ENCODE data around the gene RNF144B. TPM values are rescaled to one million over a fixed set of nuclear protein-coding genes. Genes with fewer than 3 reads are reported as not detected.

Gene RNF144B
- total and polyA plus RNA-seq, 9 of the 15 experiments (the other 6 are each of a cell fraction or from before 2014, with no cell fraction given): 0.01 TPM; not detected in 8

- H3K79me2 ChIP-seq (ENCODE audit: control insufficient read depth, insufficient read depth, low read length): no peaks in the 10 kb centered on the region
- H3K36me3 ChIP-seq (ENCODE audit: control insufficient read depth, insufficient read depth, low read length): no peaks in the 10 kb centered on the region
- H3K4me2 ChIP-seq (ENCODE audit: insufficient read depth, low read length): no peak overlapping the region
Observed at GRCh38 chr6:18439581-18439980, 52.4 kb downstream of the RNF144B start.

More at GRCh38 chr6:18439581-18439980, 52.4 kb downstream of the RNF144B start:
- Histone ChIP-seq H3K27ac (ENCODE audit: extremely low read depth, low read depth, low read length) (no peak overlapping the region), H3K4me3 (no peak overlapping the region), H3K9me3 (replicated peaks; ENCODE audit: control insufficient read depth, insufficient read depth, low read depth, low read length) (no peaks in the 10 kb centered on the region), H2AFZ (ENCODE audit: low read depth, low read length) (no peak overlapping the region), H3K9ac (ENCODE audit: insufficient read depth in 1 of 2, low read depth in 2 of 2, low read length in 2 of 2) (no peak overlapping the region), H3K9me1 (ENCODE audit: control insufficient read depth, insufficient read depth, low read length) (no peaks in the 10 kb centered on the region), H4K20me1 (replicated peaks; ENCODE audit: control insufficient read depth, insufficient read depth, low read length) (no peaks in the 10 kb centered on the region), H3K4me1 (replicated peaks in 1 of 2; ENCODE audit: control insufficient read depth in 2 of 2, insufficient read depth in 2 of 2, low read length in 2 of 2) (no peaks in the 10 kb centered on the region), H3K27me3 (ENCODE audit: control insufficient read depth in 2 of 2, insufficient read depth in 2 of 2, low read length in 2 of 2) (no peaks in the 10 kb centered on the region)
- intact Hi-C loops (cut with micrococcal nuclease) (no loop called here), in situ Hi-C loops (cut with MboI) (no loop called here)
- BruUV-seq (replicated peaks): no TSS peak
- ChIA-PET POLR2A (no interaction called here), CTCF (ENCODE audit: low intra/inter-chr PET ratio) (no interaction called here)
- no peak for DNase-seq (ENCODE audit: extremely low read depth in 1 of 4, low spot score in 3 of 4)
- ATAC-seq: no peak
- no peak for FAIRE-seq
- TF ChIP-seq HDAC1 (IDR thresholded peaks at IDR 0.05) (no peak), PPARD (CRISPR knock-in tag; IDR thresholded peaks at IDR 0.05) (no peak), ILF3 (IDR thresholded peaks at IDR 0.05; ENCODE audit: borderline replicate concordance) (no peak), SRSF9 (IDR thresholded peaks at IDR 0.05; ENCODE audit: borderline replicate concordance, low read depth, low read length) (no peak), STAG1 (CRISPR knock-in tag; IDR thresholded peaks at IDR 0.05; ENCODE audit: borderline replicate concordance) (no peak), ZBTB17 (CRISPR knock-in tag; IDR thresholded peaks at IDR 0.05) (no peak), TEAD4 (IDR thresholded peaks at IDR 0.05; ENCODE audit: low read length) (no peak), TEAD4 (CRISPR knock-in tag; IDR thresholded peaks at IDR 0.05; ENCODE audit: borderline replicate concordance) (no peak)
- TF ChIP-seq, protein P1, sequence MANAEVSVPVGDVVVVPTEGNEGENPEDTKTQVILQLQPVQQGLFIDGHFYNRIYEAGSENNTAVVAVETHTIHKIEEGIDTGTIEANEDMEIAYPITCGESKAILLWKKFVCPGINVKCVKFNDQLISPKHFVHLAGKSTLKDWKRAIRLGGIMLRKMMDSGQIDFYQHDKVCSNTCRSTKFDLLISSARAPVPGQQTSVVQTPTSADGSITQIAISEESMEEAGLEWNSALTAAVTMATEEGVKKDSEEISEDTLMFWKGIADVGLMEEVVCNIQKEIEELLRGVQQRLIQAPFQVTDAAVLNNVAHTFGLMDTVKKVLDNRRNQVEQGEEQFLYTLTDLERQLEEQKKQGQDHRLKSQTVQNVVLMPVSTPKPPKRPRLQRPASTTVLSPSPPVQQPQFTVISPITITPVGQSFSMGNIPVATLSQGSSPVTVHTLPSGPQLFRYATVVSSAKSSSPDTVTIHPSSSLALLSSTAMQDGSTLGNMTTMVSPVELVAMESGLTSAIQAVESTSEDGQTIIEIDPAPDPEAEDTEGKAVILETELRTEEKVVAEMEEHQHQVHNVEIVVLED (CRISPR knock-in tag; IDR thresholded peaks at IDR 0.05): no peak

Data from K562 (cell line).